Measurements from ENCODE around the gene SPOCD1. TPM values are rescaled to one million over a fixed set of nuclear protein-coding genes. Genes with fewer than 3 reads are reported as not detected.

The SPOCD1 gene
- polyA plus RNA-seq, 1 of the 3 experiments (the other 2 are of a cell fraction) = 10.7 TPM

GRCh38 chr1:31781756-31782371 lies 34.0 kb downstream of the SPOCD1 start:
- Histone ChIP-seq H3K9me3 (no peaks in the 10 kb centered on the region), H3K4me1 (ENCODE audit: control insufficient read depth in 1 of 2, insufficient read depth in 2 of 2, low read depth in 1 of 2, low read length in 1 of 2) (peaks cover 21 to 81% of the 10 kb centered on the region in 2 experiments), H4K20me1 (ENCODE audit: insufficient read depth) (no peaks in the 10 kb centered on the region), H3K36me3 (replicated peaks in 1 of 2; ENCODE audit: control insufficient read depth in 1 of 2, insufficient read depth in 2 of 2, low read length in 1 of 2) (no peaks in the 10 kb centered on the region), H3K4me3 (ENCODE audit: low read depth in 2 of 2, low read length in 1 of 2) (no peak overlapping the region), H3K27me3 (ENCODE audit: insufficient read depth) (no peaks in the 10 kb centered on the region), H3K9ac (no peak overlapping the region), H3F3A (replicated peaks; ENCODE audit: insufficient read depth) (peaks cover 6% of the 10 kb centered on the region), H3K4me2 (peak overlapping the region; percentile 50; the same call in 1 of the 2 replicates), H3K9me2 (no peaks in the 10 kb centered on the region), H3K27ac (ENCODE audit: low read depth in 2 of 2, low read length in 1 of 2) (peak overlapping the region in 1 of 2 experiments; percentile 97; a peak in 2 of 4 replicates), H2AFZ (ENCODE audit: low read depth) (0 out of 2 replicates have a peak overlapping the region, but pooled peaks have one; percentile 35), H3K79me2 (ENCODE audit: insufficient read depth) (no peaks in the 10 kb centered on the region)
- POLR2A ChIA-PET = interaction anchor here (0.6 to 6.6 kb wide), 6 partner anchors 12 to 1419 kb away, joined by 3 to 67 read pairs (median 5); partner anchors contain the start of genes ADGRB2 and PTP4A2
- TF ChIP-seq USF2 (IDR thresholded peaks at IDR 0.05; ENCODE audit: borderline replicate concordance, low read depth, low read length) = no peak
- CTCF ChIA-PET = interaction anchor here (5.1 to 21.1 kb wide), 2 partner anchors 22 to 66 kb away, joined by 28 to 707 read pairs; partner anchors contain the start of gene ADGRB2
- WGBS (ENCODE audit: low lambda C conversion rate) = 41% methylated on average over 10 of the region's 18 CpGs
- DNase-seq = peak; percentile 77

GRCh38 chr1:31781138-31781755 lies 34.6 kb downstream of the SPOCD1 start:
- H3K4me2 ChIP-seq = peak overlapping the region; percentile 50; the same call in 1 of the 2 replicates
- H3K4me3 ChIP-seq (ENCODE audit: low read depth in 2 of 2, low read length in 1 of 2) = no peak overlapping the region
- no peaks in the 10 kb centered on the region for H4K20me1 ChIP-seq (ENCODE audit: insufficient read depth)
- H3K27ac ChIP-seq (ENCODE audit: low read depth in 2 of 2, low read length in 1 of 2) = peak overlapping the region in 1 of 2 experiments; percentile 97; a peak in 2 of 4 replicates
- H3K27me3 ChIP-seq (ENCODE audit: insufficient read depth) = no peaks in the 10 kb centered on the region
- no peaks in the 10 kb centered on the region for H3K79me2 ChIP-seq (ENCODE audit: insufficient read depth)
- DNase-seq = peak; percentile 67
- no peaks in the 10 kb centered on the region for H3K9me3 ChIP-seq
- POLR2A ChIA-PET = interaction anchor here (0.8 to 6.6 kb wide), 3 partner anchors 12 to 157 kb away, joined by 3 to 67 read pairs (median 58); partner anchors contain the start of genes ADGRB2 and PTP4A2
- H3K36me3 ChIP-seq (replicated peaks in 1 of 2; ENCODE audit: control insufficient read depth in 1 of 2, insufficient read depth in 2 of 2, low read length in 1 of 2) = no peaks in the 10 kb centered on the region
- no peaks in the 10 kb centered on the region for H3K9me2 ChIP-seq
- TF ChIP-seq GATA2 (CRISPR knock-in tag; IDR thresholded peaks at IDR 0.05) (peak; percentile 83), NFIC (IDR thresholded peaks at IDR 0.05; ENCODE audit: borderline replicate concordance) (no peak), USF2 (IDR thresholded peaks at IDR 0.05; ENCODE audit: borderline replicate concordance, low read depth, low read length) (no peak), CHD2 (IDR thresholded peaks at IDR 0.05; ENCODE audit: low read length, partially characterized antibody) (peak; percentile 84), GABPA (IDR thresholded peaks at IDR 0.05; ENCODE audit: low read depth) (no peak), EP300 (IDR thresholded peaks at IDR 0.05; ENCODE audit: borderline replicate concordance in 1 of 2, low read depth in 1 of 2, low read length in 1 of 2) (peak in 1 of 2 experiments; percentile 55; a peak in 1 of 4 replicates), SMC3 (IDR thresholded peaks at IDR 0.05; ENCODE audit: low read depth, low read length) (peak; percentile 1; the same call in 1 of the 2 replicates), NRF1 (IDR thresholded peaks at IDR 0.05; ENCODE audit: low read depth, low read length) (no peak), PBX3 (IDR thresholded peaks at IDR 0.05) (peak; percentile 51), RCOR1 (IDR thresholded peaks at IDR 0.05; ENCODE audit: low read length) (0 out of 2 replicates have a peak, but pooled peaks have one; percentile 48)
- H3K9ac ChIP-seq = no peak overlapping the region
- CTCF ChIA-PET = interaction anchor here (5.1 to 21.1 kb wide), 2 partner anchors 22 to 66 kb away, joined by 28 to 707 read pairs; partner anchors contain the start of gene ADGRB2
- peaks cover 21 to 81% of the 10 kb centered on the region in 2 experiments for H3K4me1 ChIP-seq (ENCODE audit: control insufficient read depth in 1 of 2, insufficient read depth in 2 of 2, low read depth in 1 of 2, low read length in 1 of 2)
- peaks cover 6% of the 10 kb centered on the region for H3F3A ChIP-seq (replicated peaks; ENCODE audit: insufficient read depth)
- WGBS (ENCODE audit: low lambda C conversion rate) = 60% methylated on average over 7 of the region's 7 CpGs
- no peak overlapping the region for H2AFZ ChIP-seq (ENCODE audit: low read depth)

Measured in SK-N-SH (cell line).